ENCODE data around the gene LTBP3.

GRCh38 chr11:65524014-65524740, 34.0 kb downstream of the LTBP3 start:
- TF ChIP-seq BHLHE40 (IDR thresholded peaks at IDR 0.05; ENCODE audit: borderline replicate concordance) (no peak), TARDBP (IDR thresholded peaks at IDR 0.05) (no peak), ELF4 (IDR thresholded peaks at IDR 0.05) (no peak)

Measured in HEK293T (cell line).